Retina (tissue), 1 donor: Measurements from ENCODE around the gene CPED1.
A peak's percentile ranks its signal among the peaks of the same experiment; 100 is the strongest.
"Not testable (repeated sequence)": the region's sequence is repeated elsewhere in the genome, so short reads cannot be mapped to it uniquely, and the experiment has no call there.

Source experiments
- DNase-seq: peaks from one replicate; pipeline ENCODE4 v3.0.0-alpha.2; 2016

The CPED1 gene

GRCh38 chr7:120981888-120982615 is 6.5 kb upstream of the CPED1 start:
- no peak for DNase-seq

- not testable (repeated sequence) for DNase-seq
Measured at GRCh38 chr7:120983592-120983991, 4.9 kb upstream of the CPED1 start.

GRCh38 chr7:120984406-120984805 is 4.1 kb upstream of the CPED1 start:
- no peak for DNase-seq

GRCh38 chr7:120985130-120985758 is 3.3 kb upstream of the CPED1 start:
- no peak for DNase-seq

GRCh38 chr7:120985839-120986238 is 2.7 kb upstream of the CPED1 start:
- DNase-seq = no peak

- DNase-seq = no peak
Measured at GRCh38 chr7:120986650-120987049, 1.9 kb upstream of the CPED1 start.

- no peak for DNase-seq
Measured at GRCh38 chr7:120987280-120987679, 1.2 kb upstream of the CPED1 start.

GRCh38 chr7:120987683-120988590 is 574 bp upstream of the CPED1 start:
- DNase-seq = peak; percentile 85

- DNase-seq = peak; percentile 10
Measured at GRCh38 chr7:120989257-120990220, 1.0 kb downstream of the CPED1 start.

- no peak for DNase-seq
Measured at GRCh38 chr7:120990468-120991118, 2.1 kb downstream of the CPED1 start.

GRCh38 chr7:120991161-120991560 is 2.6 kb downstream of the CPED1 start:
- no peak for DNase-seq

- DNase-seq = no peak
Measured at GRCh38 chr7:120991581-120991980, 3.1 kb downstream of the CPED1 start.

- DNase-seq = no peak
Measured at GRCh38 chr7:120992272-120992964, 3.9 kb downstream of the CPED1 start.

GRCh38 chr7:120992965-120993494 is 4.5 kb downstream of the CPED1 start:
- DNase-seq = no peak

- DNase-seq = no peak
Measured at GRCh38 chr7:120993553-120994191, 5.2 kb downstream of the CPED1 start.

GRCh38 chr7:120994512-120995410 is 6.2 kb downstream of the CPED1 start:
- no peak for DNase-seq

- DNase-seq = no peak
Measured at GRCh38 chr7:120995654-120996053, 7.1 kb downstream of the CPED1 start.

GRCh38 chr7:120996333-120996987 is 7.9 kb downstream of the CPED1 start:
- no peak for DNase-seq

GRCh38 chr7:120996988-120997345 is 8.5 kb downstream of the CPED1 start:
- DNase-seq = no peak
